Neural progenitor cell (in vitro differentiated cells): Measurements from ENCODE around the gene SLC6A4. TPM values are rescaled to one million over a fixed set of nuclear protein-coding genes. Genes with fewer than 3 reads are reported as not detected.
"Not testable (repeated sequence)": the region's sequence is repeated elsewhere in the genome, so short reads cannot be mapped to it uniquely, and the experiment has no call there.

ENCODE experiments used
- DNase-seq: peaks from one replicate; pipeline ENCODE4 v3.0.0-alpha.2; 2016; ENCODE audit warnings: low spot score
- H2AFZ ChIP-seq: fragments of 200-600 bp; sonication (generic); replicated peaks from 2 replicates; pipeline ENCODE4 v1.6.1; 2016; ENCODE audit warnings: antibody characterized with exemption
- H3F3A ChIP-seq: fragments of 200-600 bp; sonication (generic); 2 replicates; pipeline ENCODE4 v1.6.1; 2016; ENCODE audit warnings: antibody characterized with exemption, low read depth
- H3K27ac ChIP-seq: fragments of 200-600 bp; sonication (generic); 2 replicates; pipeline ENCODE4 v1.5.1; 2016; ENCODE audit warnings: mild to moderate bottlenecking
- H3K27me3 ChIP-seq: fragments of 200-600 bp; sonication (generic); 2 replicates; pipeline ENCODE4 v1.6.1; 2016; ENCODE audit warnings: mild to moderate bottlenecking, moderate library complexity
- H3K36me3 ChIP-seq: fragments of 200-600 bp; sonication (generic); 2 replicates; pipeline ENCODE4 v1.5.1; 2016
- H3K4me1 ChIP-seq: fragments of 200-600 bp; sonication (generic); 2 replicates; pipeline ENCODE4 v1.6.1; 2016; ENCODE audit warnings: mixed run types
- H3K4me2 ChIP-seq: fragments of 200-600 bp; sonication (generic); 2 replicates; pipeline ENCODE4 v1.6.1; 2016
- H3K4me3 ChIP-seq: fragments of 200-600 bp; sonication (generic); 2 replicates; pipeline ENCODE4 v1.5.1; 2016
- H3K79me2 ChIP-seq: fragments of 200-600 bp; sonication (generic); 2 replicates; pipeline ENCODE4 v1.6.1; 2016; ENCODE audit warnings: low read depth
- H3K9ac ChIP-seq: fragments of 200-600 bp; sonication (generic); 2 replicates; pipeline ENCODE4 v1.6.1; 2016
- H3K9me3 ChIP-seq: fragments of 200-600 bp; sonication (generic); 2 replicates; pipeline ENCODE4 v1.5.1; 2016; ENCODE audit warnings: low read depth
- H4K20me1 ChIP-seq: fragments of 200-600 bp; sonication (generic); 2 replicates; pipeline ENCODE4 v1.6.1; 2016; ENCODE audit warnings: low read depth
- H3K27ac Mint-ChIP-seq: 3 replicates; pipeline ENCODE4 v1.8.0; 2021; ENCODE audit warnings: mixed read lengths
- H3K27me3 Mint-ChIP-seq: 2 replicates; pipeline ENCODE4 v1.8.0; 2022; ENCODE audit warnings: low read depth, mild to moderate bottlenecking, inconsistent platforms, moderate library complexity, mixed read lengths; ENCODE audit not compliant: insufficient read depth
- H3K36me3 Mint-ChIP-seq: 3 replicates; pipeline ENCODE4 v1.8.0; 2021; ENCODE audit warnings: mixed read lengths
- H3K4me1 Mint-ChIP-seq: 3 replicates; pipeline ENCODE4 v1.8.0; 2021; ENCODE audit warnings: mixed read lengths
- H3K4me3 Mint-ChIP-seq: 3 replicates; pipeline ENCODE4 v1.8.0; 2021; ENCODE audit warnings: mild to moderate bottlenecking, moderate library complexity, mixed read lengths
- H3K9me3 Mint-ChIP-seq: 3 replicates; pipeline ENCODE4 v1.8.0; 2020; ENCODE audit warnings: mixed read lengths
- EZH2 ChIP-seq: fragments of 200-600 bp; sonication (generic); IDR thresholded peaks from 2 replicates; pipeline ENCODE4 v1.6.1; 2017; ENCODE audit warnings: antibody characterized with exemption, mild to moderate bottlenecking, moderate library complexity
- EZH2phosphoT487 ChIP-seq: fragments of 200-600 bp; sonication (generic); IDR thresholded peaks from 2 replicates; pipeline ENCODE4 v1.6.1; 2017; ENCODE audit warnings: antibody characterized with exemption
- total RNA-seq: library from RNA; depleted of rRNA; stranded (reverse); fragments of >200 nt; gene quantifications from 2 replicates; pipeline ENCODE4 v1.2.3, GENCODE V29; 2015; ENCODE audit warnings: low replicate concordance
- TF ChIP-seq, protein P1 (sequence below): fragments of 200-600 bp; sonication (generic); IDR thresholded peaks from 2 replicates; pipeline ENCODE4 v1.5.1; 2017; ENCODE audit warnings: antibody characterized with exemption, mild to moderate bottlenecking

SLC6A4 gene
- total RNA-seq, 1 donor from 2014 or later = not detected

DNA sequence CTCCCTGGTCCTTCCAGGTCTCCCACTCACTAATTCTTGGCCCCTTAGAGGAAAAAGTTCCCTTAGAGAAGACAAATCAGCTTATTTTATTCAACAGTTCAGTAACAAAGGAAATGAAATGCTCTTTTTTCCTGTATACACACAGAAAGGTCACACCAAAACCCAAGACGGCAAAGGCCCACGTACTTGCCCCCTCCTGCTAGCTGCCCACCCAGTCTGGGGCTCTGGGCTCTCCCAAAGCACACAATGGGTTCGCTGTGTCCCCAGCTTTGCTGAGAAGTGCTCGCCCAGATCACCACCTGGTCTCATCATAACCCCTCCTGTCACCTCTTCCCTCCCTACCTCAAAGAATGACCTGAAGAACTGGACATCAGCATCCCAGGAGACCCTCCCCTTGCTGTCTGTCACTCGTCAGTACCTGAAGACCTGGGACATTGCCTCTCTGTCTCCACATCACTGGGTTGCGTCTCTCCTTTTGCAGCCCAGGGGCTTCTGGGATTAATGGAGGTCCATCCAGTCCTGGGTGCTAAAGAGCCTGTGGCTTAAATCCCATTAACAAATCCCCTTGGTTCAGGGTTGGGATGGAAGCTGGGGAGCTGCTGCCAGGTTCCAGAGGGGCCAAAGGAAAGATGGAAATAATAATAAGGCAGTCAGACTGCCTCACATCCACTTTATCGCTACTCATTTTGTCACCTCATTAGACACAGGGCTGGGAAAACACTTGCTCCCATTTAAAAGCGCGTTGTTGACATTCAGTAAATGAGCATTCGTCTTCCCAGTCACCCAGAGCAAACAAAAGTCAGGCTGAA, 3.3 kb downstream of the SLC6A4 start:
- Histone ChIP-seq H3F3A (peaks cover 15% of the 10 kb centered on the region), H3K27ac (no peak overlapping the region), H4K20me1 (peaks cover 14% of the 10 kb centered on the region), H3K36me3 (no peaks in the 10 kb centered on the region), H2AFZ (no peak overlapping the region), H3K4me3 (no peak overlapping the region), H3K79me2 (no peaks in the 10 kb centered on the region), H3K9me3 (no peaks in the 10 kb centered on the region), H3K9ac (no peak overlapping the region), H3K4me2 (no peak overlapping the region), H3K4me1 (peaks cover 14% of the 10 kb centered on the region), H3K27me3 (peaks cover 85% of the 10 kb centered on the region)
- DNase-seq = no peak
- peaks cover 5% of the 10 kb centered on the region for H3K9me3 Mint-ChIP-seq
- H3K4me1 Mint-ChIP-seq = peaks cover 17% of the 10 kb centered on the region
- H3K27ac Mint-ChIP-seq = no peak overlapping the region
- TF ChIP-seq EZH2 (no peak), EZH2phosphoT487 (no peak)
- TF ChIP-seq, protein P1, sequence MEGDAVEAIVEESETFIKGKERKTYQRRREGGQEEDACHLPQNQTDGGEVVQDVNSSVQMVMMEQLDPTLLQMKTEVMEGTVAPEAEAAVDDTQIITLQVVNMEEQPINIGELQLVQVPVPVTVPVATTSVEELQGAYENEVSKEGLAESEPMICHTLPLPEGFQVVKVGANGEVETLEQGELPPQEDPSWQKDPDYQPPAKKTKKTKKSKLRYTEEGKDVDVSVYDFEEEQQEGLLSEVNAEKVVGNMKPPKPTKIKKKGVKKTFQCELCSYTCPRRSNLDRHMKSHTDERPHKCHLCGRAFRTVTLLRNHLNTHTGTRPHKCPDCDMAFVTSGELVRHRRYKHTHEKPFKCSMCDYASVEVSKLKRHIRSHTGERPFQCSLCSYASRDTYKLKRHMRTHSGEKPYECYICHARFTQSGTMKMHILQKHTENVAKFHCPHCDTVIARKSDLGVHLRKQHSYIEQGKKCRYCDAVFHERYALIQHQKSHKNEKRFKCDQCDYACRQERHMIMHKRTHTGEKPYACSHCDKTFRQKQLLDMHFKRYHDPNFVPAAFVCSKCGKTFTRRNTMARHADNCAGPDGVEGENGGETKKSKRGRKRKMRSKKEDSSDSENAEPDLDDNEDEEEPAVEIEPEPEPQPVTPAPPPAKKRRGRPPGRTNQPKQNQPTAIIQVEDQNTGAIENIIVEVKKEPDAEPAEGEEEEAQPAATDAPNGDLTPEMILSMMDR = no peak
- no peaks in the 10 kb centered on the region for H3K36me3 Mint-ChIP-seq
- no peak overlapping the region for H3K4me3 Mint-ChIP-seq
- peaks cover 41% of the 10 kb centered on the region for H3K27me3 Mint-ChIP-seq

DNA sequence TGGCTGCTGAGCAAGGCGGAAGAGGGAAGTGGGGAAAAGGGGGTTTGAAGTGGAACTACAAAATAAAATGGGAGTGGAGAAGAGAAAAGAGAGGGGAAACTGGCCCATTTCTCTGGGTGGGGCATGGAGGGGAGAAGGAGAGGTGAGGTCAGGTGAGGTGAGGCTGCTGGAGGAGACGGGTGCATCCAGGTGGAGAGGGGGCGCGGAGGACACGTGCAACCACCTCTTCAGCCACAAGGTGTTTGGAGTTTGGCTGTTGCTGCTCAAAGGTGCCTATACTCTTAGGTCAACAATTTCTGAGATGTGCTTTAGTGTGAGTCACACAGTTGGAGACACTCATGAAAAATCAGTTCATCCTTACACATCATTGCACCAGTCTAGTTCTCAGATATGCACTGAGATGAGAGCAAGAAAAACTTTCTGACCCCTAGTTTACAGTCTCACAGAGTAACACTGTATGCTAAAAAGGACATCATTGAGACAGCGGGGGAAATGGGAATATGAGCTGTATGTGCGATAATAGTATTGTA, 4.8 kb downstream of the SLC6A4 start:
- H3K4me3 ChIP-seq = no peak overlapping the region
- DNase-seq = no peak
- no peak overlapping the region for H2AFZ ChIP-seq
- peaks cover 9% of the 10 kb centered on the region for H3K4me1 ChIP-seq
- TF ChIP-seq EZH2phosphoT487 = no peak
- TF ChIP-seq, protein P1 = no peak
- no peak for TF ChIP-seq EZH2
- no peak overlapping the region for H3K4me2 ChIP-seq
- peaks cover 33% of the 10 kb centered on the region for H3K27me3 Mint-ChIP-seq
- H3K9me3 Mint-ChIP-seq = peaks cover 5% of the 10 kb centered on the region
- no peak overlapping the region for H3K9ac ChIP-seq
- no peaks in the 10 kb centered on the region for H3K36me3 Mint-ChIP-seq
- H3F3A ChIP-seq = peaks cover 5% of the 10 kb centered on the region
- peaks cover 19% of the 10 kb centered on the region for H3K4me1 Mint-ChIP-seq
- no peak overlapping the region for H3K27ac Mint-ChIP-seq
- H3K36me3 ChIP-seq = no peaks in the 10 kb centered on the region
- no peak overlapping the region for H3K27ac ChIP-seq
- H4K20me1 ChIP-seq = peaks cover 7% of the 10 kb centered on the region
- H3K27me3 ChIP-seq = peaks cover 69% of the 10 kb centered on the region
- H3K9me3 ChIP-seq = no peaks in the 10 kb centered on the region
- H3K4me3 Mint-ChIP-seq = no peak overlapping the region
- H3K79me2 ChIP-seq = no peaks in the 10 kb centered on the region

DNA sequence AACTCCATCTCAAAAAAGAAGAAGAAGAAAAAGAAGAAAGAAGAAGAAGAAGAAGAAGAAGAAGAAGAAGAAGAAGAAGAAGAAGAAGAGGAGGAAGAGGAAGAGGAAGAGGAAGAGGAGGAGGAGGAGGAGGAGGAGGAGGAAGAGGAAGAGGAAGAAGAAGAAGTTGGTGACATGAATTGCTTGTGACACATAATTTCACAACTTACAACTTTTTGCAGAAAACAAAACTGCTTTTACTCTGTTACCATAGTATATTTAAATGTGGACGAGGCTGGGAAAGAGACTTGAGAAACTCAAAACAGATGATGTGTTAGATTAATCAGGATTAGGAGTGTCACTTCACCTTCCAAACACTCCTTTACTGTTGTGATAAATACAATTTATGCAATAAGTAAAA, 5.5 kb downstream of the SLC6A4 start:
- not testable (repeated sequence) for H4K20me1 ChIP-seq, H3K9me3 ChIP-seq, H3K9me3 Mint-ChIP-seq, H3K9ac ChIP-seq, H3K36me3 ChIP-seq, H3K4me2 ChIP-seq, H3K4me3 Mint-ChIP-seq, H3K27ac Mint-ChIP-seq, H3F3A ChIP-seq, H3K27ac ChIP-seq, H3K4me1 ChIP-seq, H3K79me2 ChIP-seq, H3K36me3 Mint-ChIP-seq, H3K4me3 ChIP-seq, H2AFZ ChIP-seq, DNase-seq
- peaks cover 29% of the 10 kb centered on the region for H3K27me3 Mint-ChIP-seq
- peaks cover 24% of the 10 kb centered on the region for H3K4me1 Mint-ChIP-seq
- H3K27me3 ChIP-seq = peaks cover 63% of the 10 kb centered on the region

DNA sequence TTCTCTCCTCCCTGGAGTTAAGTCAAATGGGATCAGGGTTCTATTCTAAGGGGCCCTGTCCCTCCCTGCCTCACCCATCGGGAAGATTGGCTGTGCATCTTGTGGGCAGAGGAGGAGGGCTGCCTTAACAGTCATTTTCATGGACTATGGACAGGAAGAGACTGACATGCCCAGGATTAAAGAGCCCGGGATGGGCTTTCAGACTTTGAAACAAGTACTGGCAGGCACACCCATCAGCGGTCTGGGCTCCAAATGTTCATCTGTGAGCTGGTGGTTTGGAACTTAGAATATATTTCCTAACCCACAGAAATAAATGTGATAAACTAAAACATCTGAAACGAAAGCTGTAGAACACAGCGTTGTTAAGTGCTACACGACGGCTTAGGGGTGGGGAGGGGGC, 6.5 kb downstream of the SLC6A4 start:
- Histone ChIP-seq H4K20me1 (no peaks in the 10 kb centered on the region), H3K27ac (no peak overlapping the region), H3K4me3 (no peak overlapping the region), H3F3A (peaks cover 5% of the 10 kb centered on the region), H3K79me2 (no peaks in the 10 kb centered on the region), H3K9me3 (no peaks in the 10 kb centered on the region), H2AFZ (no peak overlapping the region), H3K4me2 (no peak overlapping the region), H3K36me3 (no peaks in the 10 kb centered on the region), H3K4me1 (no peaks in the 10 kb centered on the region), H3K27me3 (peaks cover 53% of the 10 kb centered on the region), H3K9ac (no peak overlapping the region)
- TF ChIP-seq EZH2phosphoT487 = no peak
- TF ChIP-seq, protein P1 = no peak
- TF ChIP-seq EZH2 = no peak
- Mint-ChIP-seq H3K27me3 (peaks cover 22% of the 10 kb centered on the region), H3K27ac (no peak overlapping the region), H3K9me3 (no peaks in the 10 kb centered on the region), H3K4me3 (no peak overlapping the region), H3K36me3 (no peaks in the 10 kb centered on the region), H3K4me1 (peaks cover 25% of the 10 kb centered on the region)
- DNase-seq = no peak
